Chondrocyte (in vitro differentiated cells): ENCODE data around the gene TRAPPC2L. TPM values are rescaled to one million over a fixed set of nuclear protein-coding genes. Genes with fewer than 3 reads are reported as not detected.

Source experiments
- DNase-seq: peaks from one replicate; pipeline ENCODE4 v3.0.0; 2021; ENCODE audit warnings: mixed read lengths, low spot score
- H3K27ac Mint-ChIP-seq: one replicate; pipeline ENCODE4 v1.8.0; 2021; ENCODE audit warnings: mild to moderate bottlenecking, moderate library complexity, mixed read lengths; ENCODE audit not compliant: unreplicated experiment
- H3K27me3 Mint-ChIP-seq: 2 replicates; pipeline ENCODE4 v1.8.0; 2021; ENCODE audit warnings: low read depth, mixed read lengths
- H3K36me3 Mint-ChIP-seq: 2 replicates; pipeline ENCODE4 v1.8.0; 2021; ENCODE audit warnings: low read depth, mixed read lengths
- H3K4me1 Mint-ChIP-seq: 2 replicates; pipeline ENCODE4 v1.8.0; 2021; ENCODE audit warnings: low read depth, mild to moderate bottlenecking, mixed read lengths
- H3K4me3 Mint-ChIP-seq: one replicate; pipeline ENCODE4 v1.8.0; 2021; ENCODE audit warnings: mild to moderate bottlenecking, moderate library complexity, mixed read lengths; ENCODE audit not compliant: unreplicated experiment
- H3K9me3 Mint-ChIP-seq: 2 replicates; pipeline ENCODE4 v1.8.0; 2021; ENCODE audit warnings: low read depth, mixed read lengths
- CTCF ChIP-seq: fragments of 200-600 bp; sonication (generic); IDR thresholded peaks from 2 replicates; pipeline ENCODE4 v1.5.0; 2021; ENCODE audit warnings: antibody characterized with exemption, mild to moderate bottlenecking, moderate library complexity
- total RNA-seq: library from RNA; stranded (reverse); gene quantifications from 3 replicates; pipeline ENCODE4 v1.2.1, GENCODE V29; 2021

TRAPPC2L gene
- total RNA-seq, 1 donor from 2014 or later, result 52.5 TPM

- H3K36me3 Mint-ChIP-seq, result no peaks in the 10 kb centered on the region
- TF ChIP-seq CTCF, result peak; percentile 64
- H3K4me1 Mint-ChIP-seq, result peaks cover 17% of the 10 kb centered on the region
- H3K4me3 Mint-ChIP-seq, result peak overlapping the region; percentile 69
- H3K27ac Mint-ChIP-seq, result peak overlapping the region; percentile 75
- no peaks in the 10 kb centered on the region for H3K9me3 Mint-ChIP-seq
- H3K27me3 Mint-ChIP-seq, result no peaks in the 10 kb centered on the region
- DNase-seq, result no peak
These were observed 44.2 kb upstream of the TRAPPC2L start for GRCh38 chr16:88812513-88813268.

GRCh38 chr16:88813269-88814143, 43.4 kb upstream of the TRAPPC2L start:
- DNase-seq, result no peak
- Mint-ChIP-seq H3K36me3 (no peaks in the 10 kb centered on the region), H3K27me3 (no peaks in the 10 kb centered on the region), H3K4me1 (peaks cover 17% of the 10 kb centered on the region), H3K27ac (no peak overlapping the region), H3K9me3 (no peaks in the 10 kb centered on the region), H3K4me3 (no peak overlapping the region)
- no peak for TF ChIP-seq CTCF

- no peak for DNase-seq
- H3K27me3 Mint-ChIP-seq, result no peaks in the 10 kb centered on the region
- H3K4me3 Mint-ChIP-seq, result no peak overlapping the region
- H3K36me3 Mint-ChIP-seq, result no peaks in the 10 kb centered on the region
- H3K27ac Mint-ChIP-seq, result no peak overlapping the region
- peaks cover 17% of the 10 kb centered on the region for H3K4me1 Mint-ChIP-seq
- TF ChIP-seq CTCF, result no peak
- H3K9me3 Mint-ChIP-seq, result no peaks in the 10 kb centered on the region
These were observed 42.8 kb upstream of the TRAPPC2L start for GRCh38 chr16:88814144-88814502.

GRCh38 chr16:88815227-88815626, 41.7 kb upstream of the TRAPPC2L start:
- no peaks in the 10 kb centered on the region for H3K9me3 Mint-ChIP-seq
- H3K4me3 Mint-ChIP-seq, result no peak overlapping the region
- peaks cover 14% of the 10 kb centered on the region for H3K4me1 Mint-ChIP-seq
- no peak for TF ChIP-seq CTCF
- H3K27me3 Mint-ChIP-seq, result no peaks in the 10 kb centered on the region
- no peak for DNase-seq
- H3K36me3 Mint-ChIP-seq, result no peaks in the 10 kb centered on the region
- H3K27ac Mint-ChIP-seq, result no peak overlapping the region

GRCh38 chr16:88815901-88816589, 40.9 kb upstream of the TRAPPC2L start:
- Mint-ChIP-seq H3K27me3 (no peaks in the 10 kb centered on the region), H3K9me3 (no peaks in the 10 kb centered on the region), H3K36me3 (no peaks in the 10 kb centered on the region), H3K27ac (no peak overlapping the region), H3K4me1 (peaks cover 6% of the 10 kb centered on the region), H3K4me3 (no peak overlapping the region)
- TF ChIP-seq CTCF, result peak; percentile 83
- no peak for DNase-seq
